GM12873 (cell line): Measurements from ENCODE around the gene KIF25.

Source experiments
- CTCF ChIP-seq: IDR thresholded peaks from 2 replicates; pipeline ENCODE4 v1.5.1; 2012; ENCODE audit warnings: low read depth, mild to moderate bottlenecking, moderate library complexity, low read length, control low read depth; ENCODE audit not compliant: insufficient read depth; ENCODE audit errors: missing control alignments

Gene KIF25

GRCh38 chr6:168000198-168001028 is 2.9 kb downstream of the KIF25 start:
- no peak for TF ChIP-seq CTCF

- TF ChIP-seq CTCF, result no peak
These were observed 3.5 kb downstream of the KIF25 start for GRCh38 chr6:168001029-168001332.

DNA sequence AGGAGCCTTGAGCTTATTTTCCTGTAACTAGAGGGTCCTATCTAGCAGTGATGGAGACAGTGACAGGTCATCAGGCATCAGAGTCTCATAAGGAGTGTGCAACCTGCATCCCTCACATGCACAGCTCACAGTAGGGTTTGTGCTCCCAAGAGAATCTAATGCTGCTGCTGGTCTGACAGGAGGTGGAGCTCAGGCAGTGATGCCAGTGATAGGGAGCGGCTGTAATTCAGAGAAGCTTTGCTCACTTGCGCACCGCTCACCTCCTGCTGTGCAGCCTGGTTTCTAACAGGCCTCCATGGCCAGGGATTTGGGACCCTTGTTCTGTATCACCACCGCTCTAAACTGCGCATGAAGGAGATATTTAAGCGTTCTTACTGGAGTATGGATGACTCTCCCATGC is 5.3 kb downstream of the KIF25 start:
- TF ChIP-seq CTCF, result no peak

GRCh38 chr6:168004023-168004422 is 6.6 kb downstream of the KIF25 start:
- TF ChIP-seq CTCF, result no peak

- TF ChIP-seq CTCF, result no peak
These were observed 7.5 kb downstream of the KIF25 start for GRCh38 chr6:168004945-168005344.

- TF ChIP-seq CTCF, result no peak
These were observed 8.3 kb downstream of the KIF25 start for GRCh38 chr6:168005796-168006195.

DNA sequence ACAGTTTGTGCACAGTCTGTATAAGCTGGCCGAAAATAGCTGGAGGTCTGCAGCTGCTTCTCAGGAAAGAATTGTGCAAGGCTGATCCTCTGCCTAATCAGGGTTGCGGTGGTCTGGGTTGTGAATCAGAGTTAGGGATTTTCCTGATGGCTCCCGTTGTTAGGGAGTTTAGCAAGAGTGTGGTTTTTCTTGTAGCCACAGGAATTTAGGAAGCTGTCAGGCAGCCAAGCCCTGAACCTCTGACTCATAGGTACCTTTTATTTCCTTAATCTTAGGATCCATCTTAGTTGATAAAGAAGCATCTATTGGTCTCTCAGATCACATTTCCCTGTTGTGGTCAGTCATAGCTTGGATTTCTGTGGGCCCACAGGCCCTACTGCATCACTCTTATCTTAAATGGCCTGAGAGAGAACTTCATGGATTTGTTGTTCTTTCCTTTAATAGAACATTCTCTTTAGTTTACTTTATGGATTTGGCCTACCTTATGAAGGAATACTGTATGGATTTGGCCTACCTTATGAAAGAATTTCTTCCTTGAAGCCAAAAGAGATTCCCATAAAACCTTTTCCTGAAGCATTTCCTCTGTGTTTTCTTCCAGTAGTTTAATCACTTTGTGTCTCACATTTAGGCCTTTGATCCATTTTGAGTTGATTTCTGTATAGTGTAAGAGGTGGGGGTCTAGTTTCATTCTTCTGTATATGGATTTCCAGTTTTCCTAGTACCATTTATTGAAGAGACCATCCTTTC is 10.3 kb downstream of the KIF25 start:
- TF ChIP-seq CTCF, result no peak
